Liver (tissue), 3 donors: Measurements from ENCODE around the gene PPP1R13B.

Source experiments
- RAD21 ChIP-seq, 2 donors: IDR thresholded peaks; 2 replicates each; pipeline ENCODE4 v1.6.1; 2016; ENCODE audit warnings: antibody characterized with exemption in 2 of 2, mild to moderate bottlenecking in 2 of 2
- REST ChIP-seq: IDR thresholded peaks from 2 replicates; pipeline ENCODE4 v1.6.1; 2016; ENCODE audit warnings: antibody characterized with exemption, mild to moderate bottlenecking
- RXRA ChIP-seq, 2 donors: IDR thresholded peaks; 2 replicates each; pipeline ENCODE4 v1.6.1; 2017 to 2018; ENCODE audit warnings: antibody characterized with exemption in 2 of 2, mild to moderate bottlenecking in 1 of 2
- TF ChIP-seq, protein P1 (sequence below): fragments of 150-350 bp; IDR thresholded peaks from 2 replicates; pipeline ENCODE4 v1.5.1; 2017; ENCODE audit warnings: improper control_type of control experiment, low read depth, low read length; ENCODE audit not compliant: missing input control
- donor health status: healthy.
- donor health status: healthy.

- no peak for TF ChIP-seq REST
- no peak for TF ChIP-seq RAD21 (IDR thresholded peaks at IDR 0.05)
- no peak for TF ChIP-seq RXRA (IDR thresholded peaks at IDR 0.05)
- TF ChIP-seq, protein P1, sequence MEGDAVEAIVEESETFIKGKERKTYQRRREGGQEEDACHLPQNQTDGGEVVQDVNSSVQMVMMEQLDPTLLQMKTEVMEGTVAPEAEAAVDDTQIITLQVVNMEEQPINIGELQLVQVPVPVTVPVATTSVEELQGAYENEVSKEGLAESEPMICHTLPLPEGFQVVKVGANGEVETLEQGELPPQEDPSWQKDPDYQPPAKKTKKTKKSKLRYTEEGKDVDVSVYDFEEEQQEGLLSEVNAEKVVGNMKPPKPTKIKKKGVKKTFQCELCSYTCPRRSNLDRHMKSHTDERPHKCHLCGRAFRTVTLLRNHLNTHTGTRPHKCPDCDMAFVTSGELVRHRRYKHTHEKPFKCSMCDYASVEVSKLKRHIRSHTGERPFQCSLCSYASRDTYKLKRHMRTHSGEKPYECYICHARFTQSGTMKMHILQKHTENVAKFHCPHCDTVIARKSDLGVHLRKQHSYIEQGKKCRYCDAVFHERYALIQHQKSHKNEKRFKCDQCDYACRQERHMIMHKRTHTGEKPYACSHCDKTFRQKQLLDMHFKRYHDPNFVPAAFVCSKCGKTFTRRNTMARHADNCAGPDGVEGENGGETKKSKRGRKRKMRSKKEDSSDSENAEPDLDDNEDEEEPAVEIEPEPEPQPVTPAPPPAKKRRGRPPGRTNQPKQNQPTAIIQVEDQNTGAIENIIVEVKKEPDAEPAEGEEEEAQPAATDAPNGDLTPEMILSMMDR = no peak
These were observed 121.5 kb downstream of the PPP1R13B start for GRCh38 chr14:103725739-103726395.
